ENCODE results near the gene SMG5.

SMG5 gene

GRCh38 chr1:156203331-156203730 is 79.3 kb downstream of the SMG5 start:
- no peak for DNase-seq

GRCh38 chr1:156200044-156200443 is 82.6 kb downstream of the SMG5 start:
- no peak for DNase-seq

Measured in GDM1 (cell line).